NCI-H82 treated with DMSO at 0.1 percent for 48 hours (cell line): ENCODE results near the gene PREX1.
A peak's percentile ranks its signal among the peaks of the same experiment; 100 is the strongest.
"Not testable (repeated sequence)": the region's sequence is repeated elsewhere in the genome, so short reads cannot be mapped to it uniquely, and the experiment has no call there.

Experiments
- DNase-seq: peaks from one replicate; lab custom pipeline; 2025; ENCODE audit not compliant: unreplicated experiment; lab: John Stamatoyannopoulos, UW

Gene PREX1

DNA sequence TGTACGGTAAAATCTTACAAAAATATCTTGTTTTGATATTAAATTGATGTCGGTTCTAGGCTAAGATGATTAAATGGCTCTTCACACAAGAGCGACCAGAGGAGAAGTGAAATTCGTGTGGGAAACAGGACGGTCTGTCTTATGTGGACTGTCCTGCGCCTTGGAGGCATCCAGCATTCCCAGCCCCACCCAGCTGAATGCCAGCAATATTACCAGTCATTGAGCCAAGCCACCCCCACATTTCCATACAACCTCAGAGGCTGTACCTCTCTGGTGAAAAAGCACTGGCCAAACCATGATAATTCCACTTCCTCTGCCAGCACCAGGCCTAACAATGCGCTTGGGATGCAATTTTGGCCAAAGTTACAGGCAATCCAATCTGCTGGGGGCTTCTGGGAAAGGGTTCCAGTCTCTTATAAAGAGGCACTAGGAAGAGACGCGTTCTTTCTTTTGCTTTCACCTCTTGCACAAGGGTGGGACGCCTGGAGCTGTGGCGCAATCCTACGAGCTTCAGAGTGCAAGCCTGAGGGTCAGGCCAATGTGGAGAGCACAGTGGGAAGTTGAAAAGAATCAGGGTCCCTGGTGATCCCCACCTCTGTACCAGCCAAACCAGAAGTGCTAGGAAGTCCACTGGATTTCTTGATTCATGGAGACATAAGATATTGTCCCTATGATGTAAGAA lies 213.1 kb downstream of the PREX1 start:
- no peak for DNase-seq

DNA sequence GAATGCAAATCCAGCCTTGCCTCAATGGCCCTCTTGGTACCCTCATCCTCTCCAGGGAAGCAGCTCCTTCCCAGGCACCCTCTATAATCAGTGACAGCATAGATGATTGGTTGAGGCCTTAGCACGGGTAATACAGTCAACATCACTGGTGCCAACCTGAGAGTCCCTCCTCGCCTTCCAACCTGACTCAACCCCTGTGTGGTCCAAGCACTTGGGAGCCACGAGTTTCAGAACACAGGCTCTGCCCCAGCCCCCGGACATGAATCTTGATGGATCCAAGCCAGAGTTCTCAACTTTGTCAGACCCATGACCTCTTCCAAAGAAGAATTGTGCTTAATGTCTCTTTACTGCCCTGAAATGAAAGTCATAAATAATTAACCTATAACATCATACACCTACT lies 213.9 kb downstream of the PREX1 start:
- DNase-seq: no peak

DNA sequence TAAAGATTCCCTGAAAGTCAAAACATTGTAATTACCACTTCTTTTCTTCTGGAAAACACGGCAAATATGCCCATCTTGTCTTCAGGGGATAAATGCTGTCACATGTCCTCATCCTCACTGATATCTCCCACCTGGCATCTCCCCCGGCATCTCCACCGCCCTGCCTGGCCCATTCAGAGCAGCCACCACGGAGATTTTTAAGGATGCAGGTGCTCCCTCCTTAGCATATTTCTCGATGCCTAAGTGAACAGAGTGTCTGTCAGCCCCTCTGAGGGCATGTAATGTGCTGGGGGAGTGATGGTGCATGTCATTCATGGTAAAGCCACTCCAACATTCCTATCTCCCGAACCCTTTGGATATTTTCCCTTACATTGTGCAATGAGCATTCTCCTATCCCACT lies 215.5 kb downstream of the PREX1 start:
- DNase-seq: no peak

DNA sequence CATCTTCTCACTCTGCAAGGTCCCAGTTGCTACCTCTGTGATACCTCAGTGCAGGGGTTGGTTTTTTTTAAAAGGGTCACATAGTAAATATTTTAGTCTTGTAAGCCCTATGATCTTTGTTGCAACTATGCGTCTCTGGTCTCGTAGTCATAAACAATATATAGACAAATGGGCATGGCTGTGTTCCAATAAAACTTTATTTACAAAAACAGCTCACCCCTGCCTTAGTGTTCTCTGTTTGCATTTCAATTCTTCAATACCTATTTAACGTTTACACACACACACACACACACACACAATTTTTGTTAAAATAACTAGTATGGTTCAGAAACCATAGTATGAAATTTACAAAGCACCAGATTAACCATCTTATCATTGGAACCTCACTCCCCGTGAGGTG lies 216.8 kb downstream of the PREX1 start:
- no peak for DNase-seq

DNA sequence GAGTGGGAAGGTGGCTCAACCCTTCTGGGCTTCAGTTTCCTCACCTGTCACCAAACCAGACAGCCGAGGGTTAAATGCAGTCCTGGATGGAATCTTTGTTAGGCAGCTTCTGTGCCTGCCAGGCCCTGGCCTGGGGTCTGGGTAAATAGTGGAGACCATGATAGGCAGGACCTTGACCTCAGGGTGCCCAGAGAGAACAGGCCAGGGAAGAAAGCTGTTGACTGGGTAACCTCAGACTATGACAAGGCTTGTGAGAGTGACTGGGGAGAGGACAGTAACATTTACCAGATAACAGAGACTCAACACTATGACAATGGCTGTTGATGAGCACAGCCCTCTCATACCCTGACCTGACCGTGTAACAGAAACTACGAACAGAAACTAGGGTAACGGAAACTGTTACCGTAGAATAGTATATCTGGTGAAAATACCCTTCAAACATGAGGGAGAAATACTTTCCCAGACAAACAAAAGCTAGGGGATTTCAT lies 218.3 kb downstream of the PREX1 start:
- no peak for DNase-seq

DNA sequence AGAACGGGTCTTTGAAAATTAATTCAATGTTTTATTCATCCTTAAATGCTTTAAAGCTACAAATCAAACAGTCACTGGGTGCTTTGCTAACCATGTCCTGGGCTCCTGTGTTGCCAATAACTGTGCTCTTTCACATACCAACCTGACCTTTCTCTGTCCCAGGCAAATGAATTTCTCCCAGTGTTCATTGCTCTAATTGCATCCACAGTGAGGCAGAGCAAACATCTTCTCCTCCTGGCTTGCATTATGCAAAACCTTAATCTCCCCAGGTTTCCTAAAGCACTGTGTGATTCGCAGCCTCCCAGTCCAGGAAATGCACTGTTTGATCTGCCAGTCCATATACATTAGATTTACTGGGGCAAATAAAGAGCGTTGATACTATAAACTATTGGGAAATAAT lies 219.0 kb downstream of the PREX1 start:
- DNase-seq: peak; percentile 19

- no peak for DNase-seq
These were observed 220.3 kb downstream of the PREX1 start for GRCh38 chr20:48607544-48607865.

- DNase-seq: no peak
These were observed 220.8 kb downstream of the PREX1 start for GRCh38 chr20:48606841-48607543.

- DNase-seq: no peak
These were observed 221.5 kb downstream of the PREX1 start for GRCh38 chr20:48606172-48606840.

- no peak for DNase-seq
These were observed 222.2 kb downstream of the PREX1 start for GRCh38 chr20:48605364-48606171.

DNA sequence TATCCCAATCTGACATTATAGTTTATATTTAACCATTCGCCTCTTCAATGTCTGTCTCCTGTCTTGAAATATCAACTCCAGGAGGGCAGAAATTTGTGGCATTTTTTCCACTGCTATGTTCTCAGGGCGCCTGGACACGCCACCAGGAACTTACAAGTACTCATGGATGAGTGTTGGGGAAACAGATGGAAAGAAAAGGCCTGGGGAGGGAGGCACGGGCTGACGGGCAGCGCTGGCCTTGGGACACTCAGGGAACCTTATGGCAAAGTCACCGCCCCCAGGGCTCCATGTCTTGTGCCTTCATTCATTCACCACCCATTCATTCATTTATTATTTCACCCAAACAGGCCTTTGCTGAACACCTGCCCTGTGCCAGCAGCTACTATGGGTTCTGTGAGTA lies 222.9 kb downstream of the PREX1 start:
- no peak for DNase-seq

- DNase-seq: no peak
These were observed 223.4 kb downstream of the PREX1 start for GRCh38 chr20:48604426-48604825.

GRCh38 chr20:48603819-48604405 lies 223.9 kb downstream of the PREX1 start:
- DNase-seq: no peak

DNA sequence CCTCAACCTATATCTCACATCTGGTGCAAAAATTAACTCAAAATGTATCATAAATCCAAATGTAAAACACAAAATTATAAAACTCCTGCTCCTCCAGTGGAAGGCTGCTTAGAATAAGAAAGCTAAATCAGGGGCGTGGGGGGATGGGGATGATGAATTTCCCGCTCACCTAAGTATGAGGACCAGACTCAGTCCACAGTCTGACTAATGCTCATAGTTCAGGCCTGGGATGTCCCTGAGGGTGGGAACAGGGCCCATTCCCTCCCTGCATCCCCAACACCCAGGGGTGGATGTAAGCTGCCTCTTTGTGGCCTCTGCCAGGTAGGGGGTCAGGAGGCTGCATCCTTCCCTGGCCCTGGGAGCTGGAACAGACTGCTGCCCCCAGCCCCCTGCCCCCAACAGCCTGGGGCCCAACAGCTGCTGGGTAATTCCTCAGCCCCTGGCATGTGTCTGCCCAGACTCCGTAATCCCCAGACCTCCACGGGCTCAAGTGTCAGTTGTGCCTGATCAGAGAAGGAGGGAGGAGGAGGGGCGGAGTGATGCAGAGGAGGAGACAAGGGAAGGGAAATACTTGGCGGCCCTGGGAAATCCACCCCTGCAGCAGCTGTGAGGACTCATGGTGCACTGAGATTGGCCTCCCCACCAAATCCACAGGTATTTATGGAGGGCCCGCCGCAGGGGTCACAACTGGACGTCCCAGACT lies 224.5 kb downstream of the PREX1 start:
- DNase-seq: peak; percentile 94

GRCh38 chr20:48601798-48602197 lies 226.0 kb downstream of the PREX1 start:
- DNase-seq: no peak

DNA sequence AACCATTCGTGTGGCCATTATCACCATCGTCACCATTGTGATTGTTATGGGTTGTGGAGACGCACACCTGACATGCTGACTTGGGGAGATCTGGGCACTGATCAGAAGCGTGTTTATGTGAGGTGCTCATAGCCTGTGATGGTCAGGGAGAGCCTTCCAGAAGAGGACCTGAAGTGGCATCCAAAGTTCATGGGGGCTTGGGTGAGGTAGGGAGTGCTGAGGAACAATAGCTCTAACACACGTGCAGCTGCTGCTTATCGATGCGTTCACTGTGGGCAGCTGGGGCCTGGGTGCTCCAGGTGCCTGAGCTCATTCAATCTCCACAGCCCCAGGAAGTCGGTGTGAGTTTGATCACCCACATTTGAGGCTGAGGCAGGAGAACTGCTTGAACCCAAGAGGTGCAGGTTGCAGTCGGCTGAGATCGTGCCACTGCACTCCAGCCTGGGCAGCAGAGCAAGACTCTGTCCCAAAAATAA lies 227.3 kb downstream of the PREX1 start:
- no peak for DNase-seq

GRCh38 chr20:48599748-48600469 lies 227.9 kb downstream of the PREX1 start:
- no peak for DNase-seq

- DNase-seq: no peak
These were observed 228.6 kb downstream of the PREX1 start for GRCh38 chr20:48599106-48599747.

DNA sequence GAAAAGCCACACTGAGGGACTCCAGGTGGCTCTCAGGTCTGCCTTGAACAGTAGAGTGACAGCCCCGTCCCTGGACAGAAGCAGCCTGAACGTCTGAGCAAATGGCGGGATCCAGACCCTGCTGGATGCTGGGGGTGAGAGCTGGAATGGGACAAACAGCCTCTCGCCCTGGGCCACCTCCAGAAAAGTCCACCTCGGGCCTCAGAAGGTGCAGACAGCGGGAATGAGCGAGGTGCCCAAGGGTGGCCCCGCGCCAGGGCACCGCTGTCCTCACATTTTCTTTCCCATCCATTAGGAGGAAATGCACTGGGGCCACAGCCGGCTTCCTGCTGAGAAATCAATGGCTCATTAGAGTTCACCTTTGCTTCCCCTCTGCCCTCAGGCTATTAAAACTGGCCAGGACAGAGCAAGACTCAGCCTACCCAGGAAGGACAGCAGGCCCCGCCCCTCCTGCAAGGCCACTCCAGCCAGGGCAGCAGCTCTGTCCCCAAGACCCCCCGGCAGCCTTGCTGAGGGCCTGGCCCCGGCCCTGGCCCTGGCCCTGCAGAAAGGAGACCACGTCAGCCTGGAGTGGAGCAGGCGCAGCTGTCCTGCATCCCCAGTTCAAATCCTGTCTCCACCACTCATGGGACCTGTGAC lies 229.4 kb downstream of the PREX1 start:
- not testable (repeated sequence) for DNase-seq
